Keratinocyte (primary cell): ENCODE measurements around the gene HSD17B14. TPM values are rescaled to one million over a fixed set of nuclear protein-coding genes. Genes with fewer than 3 reads are reported as not detected.
"Not testable (repeated sequence)": the region's sequence is repeated elsewhere in the genome, so short reads cannot be mapped to it uniquely, and the experiment has no call there.

ENCODE experiments used
- DNase-seq: peaks from one replicate; pipeline ENCODE4 v3.0.0-alpha.2; 2011; ENCODE audit warnings: low read depth, missing footprints, low spot score
- FAIRE-seq: peaks from 2 replicates; lab custom pipeline; 2011; peaks lifted over from hg19 to GRCh38; lab: Jason Lieb, UNC
- H2AFZ ChIP-seq: 2 replicates; pipeline ENCODE4 v1.6.0; 2012; ENCODE audit warnings: low read length, control low read depth, inconsistent platforms; ENCODE audit not compliant: control insufficient read depth
- H3K27ac ChIP-seq: 2 replicates; pipeline ENCODE4 v1.5.1; 2011; ENCODE audit warnings: low read length; ENCODE audit not compliant: control insufficient read depth, insufficient read depth
- H3K27me3 ChIP-seq: 3 replicates; pipeline ENCODE4 v1.6.0; 2011; ENCODE audit warnings: low read length; ENCODE audit not compliant: control insufficient read depth, insufficient read depth; ENCODE audit errors: extremely low read depth
- H3K36me3 ChIP-seq, 2 experiments: 2 replicates in 1 of 2; 3 replicates in 1 of 2; pipeline ENCODE4 v1.5.1; 2011; ENCODE audit warnings: low read length in 2 of 2, mild to moderate bottlenecking in 1 of 2; ENCODE audit not compliant: control insufficient read depth in 2 of 2, insufficient read depth in 2 of 2; ENCODE audit errors: extremely low read depth in 1 of 2
- H3K4me1 ChIP-seq: 3 replicates; pipeline ENCODE4 v1.5.1; 2011; ENCODE audit warnings: low read length; ENCODE audit not compliant: control insufficient read depth, insufficient read depth; ENCODE audit errors: extremely low read depth
- H3K4me2 ChIP-seq: 3 replicates; pipeline ENCODE4 v1.6.0; 2011; ENCODE audit warnings: low read depth, low read length; ENCODE audit not compliant: control insufficient read depth, insufficient read depth; ENCODE audit errors: extremely low read depth
- H3K4me3 ChIP-seq, 3 experiments: fragments of 200-600 bp in 1 of 3; sonication (generic) in 1 of 3; 2 replicates in 2 of 3; 3 replicates in 1 of 3; pipeline ENCODE4 v1.5.1; 2011 to 2016; ENCODE audit warnings: low read length in 3 of 3, mild to moderate bottlenecking in 3 of 3, control low read depth in 2 of 3, inconsistent platforms in 1 of 3, low read depth in 1 of 3, mixed read lengths in 1 of 3, mixed run types in 1 of 3, moderate library complexity in 1 of 3; ENCODE audit not compliant: control insufficient read depth in 2 of 3, insufficient read depth in 2 of 3; ENCODE audit errors: extremely low read depth in 1 of 3
- H3K79me2 ChIP-seq: 2 replicates; pipeline ENCODE4 v1.6.0; 2012; ENCODE audit warnings: low read length; ENCODE audit not compliant: control insufficient read depth, insufficient read depth
- H3K9ac ChIP-seq: 3 replicates; pipeline ENCODE4 v1.6.0; 2011; ENCODE audit warnings: low read length; ENCODE audit not compliant: control insufficient read depth, insufficient read depth; ENCODE audit errors: extremely low read depth
- H3K9me1 ChIP-seq: 3 replicates; pipeline ENCODE4 v1.6.0; 2011; ENCODE audit warnings: low read length; ENCODE audit not compliant: control insufficient read depth, insufficient read depth; ENCODE audit errors: extremely low read depth
- H3K9me3 ChIP-seq: 2 replicates; pipeline ENCODE4 v1.5.1; 2012; ENCODE audit warnings: low read depth, low read length; ENCODE audit not compliant: control insufficient read depth
- H4K20me1 ChIP-seq: 3 replicates; pipeline ENCODE4 v1.6.0; 2011; ENCODE audit warnings: low read length; ENCODE audit not compliant: control insufficient read depth, insufficient read depth; ENCODE audit errors: extremely low read depth
- CTCF ChIP-seq, 3 experiments: IDR thresholded peaks in 1 of 3; conservative IDR thresholded peaks in 1 of 3; optimal IDR thresholded peaks in 1 of 3; 2 replicates in 2 of 3; 3 replicates in 1 of 3; pipeline versions ENCODE3 to v1.5.1; 2011; ENCODE audit warnings: low read length in 3 of 3, mild to moderate bottlenecking in 3 of 3, moderate library complexity in 2 of 3, control low read depth in 1 of 3, inconsistent platforms in 1 of 3; ENCODE audit not compliant: insufficient read depth in 2 of 3; ENCODE audit errors: extremely low read depth in 1 of 3
- EZH2 ChIP-seq: IDR thresholded peaks from one replicate; pipeline ENCODE4 v1.6.1; 2012; ENCODE audit warnings: inconsistent platforms, mild to moderate bottlenecking, low read length, moderate library complexity
- dilution Hi-C: fragments of 300-500 bp; cut with MboI; formaldehyde crosslinking; loops from one replicate; pipeline ENCODE4 v1.7.0; 2020; ENCODE audit warnings: low sequenced_read_pairs; ENCODE audit not compliant: extremely low pct_ligation_motif_present
- polyA plus RNA-seq, 5 experiments: library from polyadenylated mRNA; depleted of rRNA in 3 of 5; stranded (reverse) in 3 of 5; stranded (forward) in 1 of 5; unstranded in 1 of 5; fragments of >200 nt; gene quantifications; 1 replicate in 1 of 5; 2 replicates in 3 of 5; 3 replicates in 1 of 5; pipeline versions ENCODE4 v1.2.1 to v1.2.3, GENCODE V29; 2011 to 2012; ENCODE audit warnings: missing spikeins in 2 of 5, low read depth in 1 of 5, low replicate concordance in 1 of 5

HSD17B14 gene
- polyA plus RNA-seq, 1 donor (not counting 4 experiments of a cell fraction or from before 2014, with no cell fraction given) = 0.92 TPM

GRCh38 chr19:48877855-48878195 lies 41.5 kb upstream of the HSD17B14 start:
- H3K27ac ChIP-seq = no peak overlapping the region
- H3K36me3 ChIP-seq = peaks cover 22 to 27% of the 10 kb centered on the region in 2 experiments
- peaks cover 26% of the 10 kb centered on the region for H3K79me2 ChIP-seq
- no peak overlapping the region for H3K4me3 ChIP-seq
- peaks cover 8% of the 10 kb centered on the region for H3K4me1 ChIP-seq
- H3K4me2 ChIP-seq = no peak overlapping the region
- H3K9me1 ChIP-seq = peaks cover 2% of the 10 kb centered on the region
- no peak overlapping the region for H3K9ac ChIP-seq
- dilution Hi-C loops = no loop called here
- FAIRE-seq (no peak), DNase-seq (no peak)
- H3K27me3 ChIP-seq = no peaks in the 10 kb centered on the region
- H4K20me1 ChIP-seq = peaks cover 15% of the 10 kb centered on the region
- H3K9me3 ChIP-seq = no peaks in the 10 kb centered on the region
- no peak overlapping the region for H2AFZ ChIP-seq
- no peak for TF ChIP-seq CTCF (optimal IDR thresholded peaks at IDR 0.05 in 1 of 3, IDR thresholded peaks at IDR 0.05 in 1 of 3, conservative IDR thresholded peaks at IDR 0.05 in 1 of 3; ENCODE audit: extremely low read depth in 1 of 3, insufficient read depth in 2 of 3, low read length in 3 of 3)
- no peak for TF ChIP-seq EZH2

- H3K4me3 ChIP-seq = peak overlapping the region; percentile 99 to 100 (median 100)
- DNase-seq = not testable (repeated sequence)
Observed at GRCh38 chr19:48876043-48876981, 40.0 kb upstream of the HSD17B14 start.

More at GRCh38 chr19:48876043-48876981, 40.0 kb upstream of the HSD17B14 start:
- H3K27me3 ChIP-seq, H3K9me1 ChIP-seq, dilution Hi-C loops, H3K4me1 ChIP-seq, FAIRE-seq, H2AFZ ChIP-seq, H3K9me3 ChIP-seq: not testable (repeated sequence)
- peak overlapping the region; percentile 91 for H3K4me2 ChIP-seq
- H3K9ac ChIP-seq = peak overlapping the region; percentile 100
- peaks cover 15% of the 10 kb centered on the region for H4K20me1 ChIP-seq
- peak overlapping the region; percentile 100 for H3K27ac ChIP-seq
- peaks cover 32% of the 10 kb centered on the region for H3K79me2 ChIP-seq
- H3K36me3 ChIP-seq = peaks cover 22 to 30% of the 10 kb centered on the region in 2 experiments
